GM19455 (cell line): Measurements from ENCODE around the gene MAGEB10.
"Not testable (repeated sequence)": the region's sequence is repeated elsewhere in the genome, so short reads cannot be mapped to it uniquely, and the experiment has no call there.

Experiments used
- ATAC-seq: cut with Tn5 transposase; IDR thresholded peaks from one replicate; pipeline ENCODE4 v1.9.1; 2021; ENCODE audit not compliant: unreplicated experiment

MAGEB10 gene

GRCh38 chrX:27807690-27808089, at the start of gene MAGEB10:
Gene MAGEB10 (plus strand): TSS chrX:27807990. CDS start chrX:27821307, 13,317 bp downstream.
- no peak for ATAC-seq

- ATAC-seq, result no peak
These were observed 42.1 kb upstream of the MAGEB10 start for GRCh38 chrX:27765718-27766117.

- no peak for ATAC-seq
These were observed 40.4 kb upstream of the MAGEB10 start for GRCh38 chrX:27767387-27767786.

GRCh38 chrX:27775984-27776383, 31.8 kb upstream of the MAGEB10 start:
- ATAC-seq, result no peak

- no peak for ATAC-seq
These were observed 11.0 kb upstream of the MAGEB10 start for GRCh38 chrX:27796640-27797257.

- no peak for ATAC-seq
These were observed 10.2 kb upstream of the MAGEB10 start for GRCh38 chrX:27797575-27797974.

GRCh38 chrX:27808226-27808625, 436 bp downstream of the MAGEB10 start:
- ATAC-seq, result no peak

- ATAC-seq, result not testable (repeated sequence)
These were observed 1.4 kb downstream of the MAGEB10 start for GRCh38 chrX:27808991-27809859.

GRCh38 chrX:27815209-27815608, 7.4 kb downstream of the MAGEB10 start:
- no peak for ATAC-seq

- no peak for ATAC-seq
These were observed 16.0 kb downstream of the MAGEB10 start for GRCh38 chrX:27823812-27824211.

- ATAC-seq, result no peak
These were observed 30.4 kb downstream of the MAGEB10 start for GRCh38 chrX:27838185-27838584.

- no peak for ATAC-seq
These were observed 33.1 kb downstream of the MAGEB10 start for GRCh38 chrX:27840881-27841280.

GRCh38 chrX:27842859-27843258, 35.1 kb downstream of the MAGEB10 start:
- ATAC-seq, result no peak

- no peak for ATAC-seq
These were observed 52.5 kb downstream of the MAGEB10 start for GRCh38 chrX:27860337-27860736.

- ATAC-seq, result no peak
These were observed 56.0 kb downstream of the MAGEB10 start for GRCh38 chrX:27863809-27864208.
